Mesenchymal stem cell (in vitro differentiated cells and primary cell): Measurements from ENCODE around the gene NRROS.
A peak's percentile ranks its signal among the peaks of the same experiment; 100 is the strongest.

Experiments used
- DNase-seq: peaks from one replicate; pipeline ENCODE4 v3.0.0-alpha.2; 2013
- H2AFZ ChIP-seq: one replicate; pipeline ENCODE4 v1.6.1; 2013; ENCODE audit warnings: low read depth, mild to moderate bottlenecking, control low read depth, inconsistent platforms, low read length, moderate library complexity
- H2AK5ac ChIP-seq: 2 replicates; pipeline ENCODE4 v1.6.1; 2013; ENCODE audit warnings: low read length, moderate library complexity, mild to moderate bottlenecking, inconsistent platforms; ENCODE audit not compliant: severe bottlenecking
- H2BK120ac ChIP-seq: one replicate; pipeline ENCODE4 v1.6.1; 2013; ENCODE audit warnings: low read depth, mild to moderate bottlenecking, inconsistent platforms, low read length, moderate library complexity
- H2BK12ac ChIP-seq, 2 experiments: one replicate each; pipeline ENCODE4 v1.6.1; 2013; ENCODE audit warnings: inconsistent platforms in 2 of 2, low read length in 2 of 2, mild to moderate bottlenecking in 2 of 2, moderate library complexity in 2 of 2, control low read depth in 1 of 2
- H2BK15ac ChIP-seq: one replicate; pipeline ENCODE4 v1.6.1; 2013; ENCODE audit warnings: mild to moderate bottlenecking, low read depth, inconsistent platforms; ENCODE audit not compliant: poor library complexity, severe bottlenecking
- H2BK5ac ChIP-seq: 2 replicates; pipeline ENCODE4 v1.6.1; 2013; ENCODE audit warnings: low read depth, mild to moderate bottlenecking, low read length, control low read depth, inconsistent platforms; ENCODE audit not compliant: poor library complexity, severe bottlenecking
- H3K14ac ChIP-seq, 2 experiments: one replicate each; pipeline ENCODE4 v1.6.1; 2013; ENCODE audit warnings: inconsistent platforms in 2 of 2, low read length in 2 of 2, control low read depth in 1 of 2, mild to moderate bottlenecking in 1 of 2, moderate library complexity in 1 of 2
- H3K18ac ChIP-seq, 2 experiments: one replicate each; pipeline ENCODE4 v1.6.1; 2013; ENCODE audit warnings: inconsistent platforms in 2 of 2, low read length in 2 of 2, control low read depth in 1 of 2, low read depth in 1 of 2, mild to moderate bottlenecking in 1 of 2
- H3K23ac ChIP-seq, 2 experiments: one replicate each; pipeline ENCODE4 v1.6.1; 2013; ENCODE audit warnings: inconsistent platforms in 2 of 2, low read length in 2 of 2, mild to moderate bottlenecking in 2 of 2, moderate library complexity in 2 of 2, control low read depth in 1 of 2
- H3K27ac ChIP-seq: 2 replicates; pipeline ENCODE4 v1.5.1; 2013; ENCODE audit warnings: mild to moderate bottlenecking, moderate library complexity, low read length, control low read depth, inconsistent platforms; ENCODE audit not compliant: poor library complexity, severe bottlenecking
- H3K27me3 ChIP-seq, 2 experiments: 2 replicates each; pipeline versions ENCODE4 v1.6.1 to v1.7.0; 2013; ENCODE audit warnings: low read length in 2 of 2, mild to moderate bottlenecking in 2 of 2, moderate library complexity in 2 of 2, control low read depth in 1 of 2, inconsistent platforms in 1 of 2; ENCODE audit not compliant: control insufficient read depth in 1 of 2, insufficient read depth in 1 of 2
- H3K36me3 ChIP-seq, 2 experiments: 2 replicates each; pipeline versions ENCODE4 v1.6.1 to v1.7.0; 2013; ENCODE audit warnings: low read length in 2 of 2, control low read depth in 1 of 2, inconsistent platforms in 1 of 2, low read depth in 1 of 2, mild to moderate bottlenecking in 1 of 2; ENCODE audit not compliant: insufficient read depth in 2 of 2, control insufficient read depth in 1 of 2
- H3K4ac ChIP-seq, 2 experiments: one replicate each; pipeline ENCODE4 v1.6.1; 2013; ENCODE audit warnings: inconsistent platforms in 2 of 2, low read length in 2 of 2, mild to moderate bottlenecking in 2 of 2, moderate library complexity in 2 of 2, control low read depth in 1 of 2, low read depth in 1 of 2
- H3K4me1 ChIP-seq: 2 replicates; pipeline ENCODE4 v1.6.1; 2013; ENCODE audit warnings: low read depth, low read length, control low read depth; ENCODE audit not compliant: control insufficient read depth, insufficient read depth
- H3K4me2 ChIP-seq: 2 replicates; pipeline ENCODE4 v1.6.1; 2013; ENCODE audit warnings: low read length, mild to moderate bottlenecking, inconsistent platforms; ENCODE audit not compliant: poor library complexity, severe bottlenecking
- H3K4me3 ChIP-seq, 2 experiments: 2 replicates each; pipeline versions ENCODE4 v1.5.1 to v1.7.0; 2013; ENCODE audit warnings: low read length in 2 of 2, mild to moderate bottlenecking in 2 of 2, control low read depth in 1 of 2, low read depth in 1 of 2; ENCODE audit not compliant: insufficient read depth in 1 of 2
- H3K79me1 ChIP-seq: replicated peaks from 2 replicates; pipeline ENCODE4 v1.6.1; 2013; ENCODE audit warnings: mild to moderate bottlenecking, control low read depth, low read length, inconsistent platforms; ENCODE audit not compliant: poor library complexity, severe bottlenecking
- H3K9ac ChIP-seq: 2 replicates; pipeline ENCODE4 v1.7.0; 2013; ENCODE audit warnings: mild to moderate bottlenecking, low read length, moderate library complexity
- H3K9me3 ChIP-seq: 2 replicates; pipeline ENCODE4 v1.7.0; 2013; ENCODE audit warnings: mild to moderate bottlenecking, low read length; ENCODE audit not compliant: control insufficient read depth
- H4K8ac ChIP-seq: one replicate; pipeline ENCODE4 v1.6.1; 2013; ENCODE audit warnings: inconsistent platforms, mild to moderate bottlenecking, low read length, moderate library complexity
- H4K91ac ChIP-seq: one replicate; pipeline ENCODE4 v1.6.1; 2013; ENCODE audit warnings: mild to moderate bottlenecking, low read length, inconsistent platforms
- WGBS: methylation state at CpG from one replicate; pipeline ENCODE4 v1.1.7; 2013; ENCODE audit warnings: mixed read lengths; 5-methylcytosine and 5-hydroxymethylcytosine counted together

The NRROS gene

DNA sequence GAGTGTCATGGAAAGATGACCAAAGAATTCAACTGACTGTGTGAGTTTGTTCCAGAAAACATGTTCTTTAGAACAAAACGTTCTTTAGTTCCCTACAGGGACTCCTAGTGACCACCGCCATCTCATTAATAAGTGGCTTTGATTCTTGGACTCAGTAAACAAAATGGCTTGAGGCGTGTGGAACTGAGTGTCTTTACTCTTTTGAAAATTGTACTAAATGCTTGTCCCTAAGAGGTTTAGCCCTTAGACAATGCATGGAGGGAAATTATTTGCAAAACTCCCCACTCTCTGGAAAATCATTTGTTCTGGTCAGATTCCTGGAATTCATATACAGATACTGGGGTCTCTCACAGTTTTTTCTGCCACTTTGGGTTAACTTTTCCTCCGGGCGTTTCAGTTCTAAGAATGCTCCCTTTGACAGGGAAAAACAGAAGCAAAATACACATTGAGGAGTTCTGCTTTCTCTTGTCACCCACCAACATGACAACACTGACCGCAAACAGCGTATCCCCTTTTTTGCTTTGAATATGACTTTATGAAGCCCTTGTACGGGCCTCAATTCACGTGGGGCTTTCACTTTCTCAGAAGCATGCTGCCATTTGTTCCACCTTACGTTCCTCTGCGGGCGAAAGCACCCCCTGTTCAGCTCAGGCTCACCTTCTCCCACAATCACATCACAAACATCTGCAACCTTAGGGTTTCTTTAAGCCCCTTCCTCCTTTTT, 15.3 kb upstream of the NRROS start:
- Histone ChIP-seq H3K27ac (no peak overlapping the region), H2BK12ac (no peak overlapping the region), H4K8ac (no peak overlapping the region), H3K14ac (no peak overlapping the region), H3K36me3 (no peaks in the 10 kb centered on the region), H3K9me3 (no peaks in the 10 kb centered on the region), H3K79me1 (no peaks in the 10 kb centered on the region), H3K23ac (no peak overlapping the region), H3K27me3 (peaks cover 0 to 6% of the 10 kb centered on the region in 2 experiments), H2BK15ac (no peak overlapping the region), H4K91ac (no peak overlapping the region), H2BK120ac (no peak overlapping the region), H3K4me2 (no peak overlapping the region), H3K9ac (no peak overlapping the region), H2AFZ (no peak overlapping the region), H2AK5ac (no peak overlapping the region), H3K4me3 (no peak overlapping the region), H3K18ac (no peak overlapping the region), H3K4me1 (peaks cover 6% of the 10 kb centered on the region), H2BK5ac (no peak overlapping the region), H3K4ac (no peak overlapping the region)
- no peak for DNase-seq
- 96% methylated on average over 11 of the region's 12 CpGs for WGBS

DNA sequence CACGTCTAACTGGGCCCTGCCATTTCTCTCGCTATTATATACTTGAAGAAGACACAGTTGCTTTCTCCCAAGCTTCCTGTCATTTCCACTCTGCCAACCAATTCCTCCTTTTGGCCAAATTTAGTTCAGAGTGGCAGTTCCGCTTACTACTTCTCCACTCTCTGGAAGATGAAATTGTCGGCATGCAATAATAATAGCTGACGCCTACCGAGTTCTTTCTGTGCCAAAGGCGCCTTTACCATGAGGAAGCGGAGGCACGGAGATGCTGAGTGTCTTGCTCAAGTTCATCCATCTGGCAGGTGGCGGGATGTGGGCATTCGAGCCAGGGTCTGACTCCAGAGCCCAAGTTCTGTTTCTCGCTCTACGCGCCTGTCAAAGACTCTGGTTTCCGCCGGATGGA, 14.6 kb upstream of the NRROS start:
- H3K4me2 ChIP-seq, result no peak overlapping the region
- no peak overlapping the region for H3K4me3 ChIP-seq
- H3K4ac ChIP-seq, result no peak overlapping the region
- no peak overlapping the region for H2AFZ ChIP-seq
- no peak overlapping the region for H3K14ac ChIP-seq
- H2BK12ac ChIP-seq, result no peak overlapping the region
- H2BK5ac ChIP-seq, result no peak overlapping the region
- H2BK120ac ChIP-seq, result no peak overlapping the region
- no peak overlapping the region for H2AK5ac ChIP-seq
- DNase-seq, result no peak
- no peaks in the 10 kb centered on the region for H3K36me3 ChIP-seq
- no peak overlapping the region for H2BK15ac ChIP-seq
- H4K91ac ChIP-seq, result no peak overlapping the region
- H3K79me1 ChIP-seq, result no peaks in the 10 kb centered on the region
- 97% methylated on average over 16 of the region's 16 CpGs for WGBS
- peaks cover 6% of the 10 kb centered on the region for H3K4me1 ChIP-seq
- H3K18ac ChIP-seq, result no peak overlapping the region
- H3K9me3 ChIP-seq, result no peaks in the 10 kb centered on the region
- H4K8ac ChIP-seq, result no peak overlapping the region
- no peak overlapping the region for H3K23ac ChIP-seq
- H3K27me3 ChIP-seq, result peaks cover 0 to 6% of the 10 kb centered on the region in 2 experiments
- H3K9ac ChIP-seq, result no peak overlapping the region
- no peak overlapping the region for H3K27ac ChIP-seq

DNA sequence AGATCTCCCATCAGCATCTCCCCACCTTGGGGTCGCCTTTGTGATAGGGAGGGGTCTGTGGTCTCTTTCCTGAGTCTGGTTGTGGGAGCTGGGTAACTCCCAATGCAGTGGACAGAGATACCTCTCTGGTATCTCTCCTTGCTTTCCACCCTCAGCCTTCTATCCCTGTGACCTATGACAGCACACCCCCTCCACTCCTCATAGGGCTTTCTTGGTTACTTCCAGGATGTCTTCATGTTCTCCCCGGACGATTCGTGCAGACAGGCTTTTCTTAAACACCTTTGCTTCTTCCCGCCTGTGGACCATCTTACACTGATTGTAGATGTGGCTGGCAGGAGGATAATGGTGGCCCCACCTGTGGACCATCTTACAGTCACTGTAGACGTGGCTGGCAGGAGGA, 14.2 kb upstream of the NRROS start:
- H2BK120ac ChIP-seq, result no peak overlapping the region
- WGBS, result 94% methylated on average over 5 of the region's 6 CpGs

DNA sequence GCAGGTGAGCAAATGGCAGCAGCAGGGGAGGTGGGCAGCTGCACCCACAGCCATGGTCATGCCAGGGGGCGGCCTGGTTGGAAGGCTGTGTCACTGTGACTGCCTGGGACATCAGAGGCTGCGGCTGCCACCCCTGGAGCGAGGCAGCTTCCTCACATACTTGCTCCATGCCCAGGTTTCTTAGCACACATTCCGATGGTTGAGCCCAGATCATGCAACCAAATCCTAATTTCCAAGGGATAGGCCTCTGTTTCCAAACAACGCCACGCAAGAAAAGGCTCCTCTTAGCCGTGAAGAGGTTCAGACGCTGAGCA, 11.6 kb upstream of the NRROS start:
- H3K36me3 ChIP-seq, result no peaks in the 10 kb centered on the region
- H3K4me1 ChIP-seq, result peaks cover 9% of the 10 kb centered on the region
- no peaks in the 10 kb centered on the region for H3K9me3 ChIP-seq
- peaks cover 0 to 6% of the 10 kb centered on the region in 2 experiments for H3K27me3 ChIP-seq
- H2BK5ac ChIP-seq, result no peak overlapping the region
- H3K4me3 ChIP-seq, result no peak overlapping the region
- H2BK120ac ChIP-seq, result no peak overlapping the region
- no peak overlapping the region for H3K4ac ChIP-seq
- peak overlapping the region in 1 of 2 experiments; percentile 80 for H3K23ac ChIP-seq
- H3K18ac ChIP-seq, result peak overlapping the region in 1 of 2 experiments; percentile 16
- H4K8ac ChIP-seq, result no peak overlapping the region
- peak overlapping the region in 1 of 2 experiments; percentile 72 for H2BK12ac ChIP-seq
- H4K91ac ChIP-seq, result peak overlapping the region; percentile 84
- no peak overlapping the region for H2AFZ ChIP-seq
- H3K14ac ChIP-seq, result peak overlapping the region in 1 of 2 experiments; percentile 95
- H2AK5ac ChIP-seq, result no peak overlapping the region
- DNase-seq, result no peak
- 93% methylated on average over 8 of the region's 8 CpGs for WGBS
- no peak overlapping the region for H2BK15ac ChIP-seq
- H3K79me1 ChIP-seq, result no peaks in the 10 kb centered on the region
- H3K4me2 ChIP-seq, result no peak overlapping the region
- no peak overlapping the region for H3K9ac ChIP-seq
- H3K27ac ChIP-seq, result no peak overlapping the region

More for the DNA sequence above, 14.2 kb upstream of the NRROS start:
- Histone ChIP-seq H3K18ac (no peak overlapping the region), H3K4ac (no peak overlapping the region), H2BK5ac (no peak overlapping the region), H3K79me1 (no peaks in the 10 kb centered on the region), H3K4me1 (peaks cover 6% of the 10 kb centered on the region), H3K36me3 (no peaks in the 10 kb centered on the region), H3K27me3 (peaks cover 0 to 6% of the 10 kb centered on the region in 2 experiments), H3K9ac (no peak overlapping the region), H4K91ac (no peak overlapping the region), H3K23ac (no peak overlapping the region), H3K9me3 (no peaks in the 10 kb centered on the region), H4K8ac (no peak overlapping the region), H2AFZ (no peak overlapping the region), H2BK15ac (no peak overlapping the region), H2BK12ac (no peak overlapping the region), H2AK5ac (no peak overlapping the region), H3K27ac (no peak overlapping the region), H3K4me2 (no peak overlapping the region), H3K4me3 (no peak overlapping the region), H3K14ac (no peak overlapping the region)
- no peak for DNase-seq
